ENCODE measurements around the gene TMIGD3. TPM values are rescaled to one million over a fixed set of nuclear protein-coding genes. Genes with fewer than 3 reads are reported as not detected.

TMIGD3 gene
- total and polyA plus RNA-seq, 5 donors, result 0.82 to 9.5 (median 2.8) TPM

- intact Hi-C loops (cut with DNase I), result no loop called here
- H3K27me3 ChIP-seq (ENCODE audit: control insufficient read depth, insufficient read depth), result no peaks in the 10 kb centered on the region
- no peak overlapping the region for H3K4me3 ChIP-seq (ENCODE audit: low read length)
- 91% methylated on average over 3 of the region's 3 CpGs for WGBS
- no peak overlapping the region for H3K27ac ChIP-seq (ENCODE audit: low read length)
- no peaks in the 10 kb centered on the region for H3K9me3 ChIP-seq (ENCODE audit: control insufficient read depth, low read length)
- DNase-seq (no peak), ATAC-seq (no peak)
- peaks cover 12% of the 10 kb centered on the region for H3K4me1 ChIP-seq (ENCODE audit: control insufficient read depth, insufficient read depth, low read length)
These were observed 16.6 kb upstream of the TMIGD3 start for GRCh38 chr1:111520053-111520452.

GRCh38 chr1:111517469-111518225 lies 14.2 kb upstream of the TMIGD3 start:
- no peak for DNase-seq
- Histone ChIP-seq H3K4me3 (ENCODE audit: low read length) (no peak overlapping the region), H3K27me3 (ENCODE audit: control insufficient read depth, insufficient read depth) (no peaks in the 10 kb centered on the region), H3K27ac (ENCODE audit: low read length) (no peak overlapping the region), H3K4me1 (ENCODE audit: control insufficient read depth, insufficient read depth, low read length) (peaks cover 21% of the 10 kb centered on the region), H3K9me3 (ENCODE audit: control insufficient read depth, low read length) (no peaks in the 10 kb centered on the region)
- intact Hi-C loops (cut with DNase I), result loop anchor here in 2 of 4 donors (5.0 to 10.0 kb wide), 3 partner anchors 75 to 107 kb away; partner anchors contain the start of gene RAP1A (in 1 of the 2)
- ATAC-seq, result no peak
- 98% methylated on average over 1 of the region's 1 CpG for WGBS

- intact Hi-C loops (cut with DNase I), result loop anchor here in 2 of 4 donors (5.0 to 10.0 kb wide), 3 partner anchors 76 to 109 kb away; partner anchors contain the start of gene RAP1A (in 1 of the 2)
- DNase-seq (peak; percentile 83 to 91 (median 86)), ATAC-seq (peak; percentile 80 to 87)
- H3K4me1 ChIP-seq (ENCODE audit: control insufficient read depth, insufficient read depth, low read length), result peaks cover 21% of the 10 kb centered on the region
- no peaks in the 10 kb centered on the region for H3K27me3 ChIP-seq (ENCODE audit: control insufficient read depth, insufficient read depth)
- peak overlapping the region; percentile 55 for H3K27ac ChIP-seq (ENCODE audit: low read length)
- H3K9me3 ChIP-seq (ENCODE audit: control insufficient read depth, low read length), result no peaks in the 10 kb centered on the region
- H3K4me3 ChIP-seq (ENCODE audit: low read length), result peak overlapping the region; percentile 3
- WGBS, result 3% methylated on average over 13 of the region's 13 CpGs
These were observed 12.6 kb upstream of the TMIGD3 start for GRCh38 chr1:111516005-111516535.

- DNase-seq (peak; percentile 88 to 93 (median 92)), ATAC-seq (peak; percentile 82 to 90)
- Histone ChIP-seq H3K9me3 (ENCODE audit: control insufficient read depth, low read length) (no peaks in the 10 kb centered on the region), H3K27me3 (ENCODE audit: control insufficient read depth, insufficient read depth) (no peaks in the 10 kb centered on the region), H3K4me1 (ENCODE audit: control insufficient read depth, insufficient read depth, low read length) (peaks cover 21% of the 10 kb centered on the region), H3K4me3 (ENCODE audit: low read length) (peak overlapping the region; percentile 3), H3K27ac (ENCODE audit: low read length) (peak overlapping the region; percentile 55)
- WGBS, result 4% methylated on average over 40 of the region's 40 CpGs
- intact Hi-C loops (cut with DNase I), result loop anchor here in 2 of 4 donors (5.0 to 10.0 kb wide), 3 partner anchors 77 to 109 kb away; partner anchors contain the start of gene RAP1A (in 1 of the 2)
These were observed 12.0 kb upstream of the TMIGD3 start for GRCh38 chr1:111515291-111516004.

- no peak overlapping the region for H3K27ac ChIP-seq (ENCODE audit: low read length)
These were observed 10.1 kb upstream of the TMIGD3 start for GRCh38 chr1:111513410-111514020.

GRCh38 chr1:111512931-111513330 lies 9.5 kb upstream of the TMIGD3 start:
- DNase-seq (no peak), ATAC-seq (no peak)
- Histone ChIP-seq H3K4me3 (ENCODE audit: low read length) (no peak overlapping the region), H3K27ac (ENCODE audit: low read length) (no peak overlapping the region), H3K27me3 (ENCODE audit: control insufficient read depth, insufficient read depth) (no peaks in the 10 kb centered on the region), H3K4me1 (ENCODE audit: control insufficient read depth, insufficient read depth, low read length) (peaks cover 31% of the 10 kb centered on the region), H3K9me3 (ENCODE audit: control insufficient read depth, low read length) (no peaks in the 10 kb centered on the region)
- intact Hi-C loops (cut with DNase I), result loop anchor here in 1 of 4 donors (5.0 to 10.0 kb wide), 2 partner anchors 112 to 144 kb away; no protein-coding TSS in a partner anchor
- 88% methylated on average over 3 of the region's 3 CpGs for WGBS

More at GRCh38 chr1:111513410-111514020, 10.1 kb upstream of the TMIGD3 start:
- H3K4me1 ChIP-seq (ENCODE audit: control insufficient read depth, insufficient read depth, low read length), result peaks cover 31% of the 10 kb centered on the region
- ATAC-seq (peak in 1 of 2 donors; percentile 14), DNase-seq (peak; percentile 49 to 59 (median 54))
- WGBS, result 47% methylated on average over 8 of the region's 8 CpGs
- no peaks in the 10 kb centered on the region for H3K27me3 ChIP-seq (ENCODE audit: control insufficient read depth, insufficient read depth)
- intact Hi-C loops (cut with DNase I), result loop anchor here in 1 of 4 donors (5.0 to 10.0 kb wide), 2 partner anchors 111 to 144 kb away; no protein-coding TSS in a partner anchor
- no peaks in the 10 kb centered on the region for H3K9me3 ChIP-seq (ENCODE audit: control insufficient read depth, low read length)
- no peak overlapping the region for H3K4me3 ChIP-seq (ENCODE audit: low read length)

GRCh38 chr1:111512132-111512889 lies 8.9 kb upstream of the TMIGD3 start:
- H3K27me3 ChIP-seq (ENCODE audit: control insufficient read depth, insufficient read depth), result no peaks in the 10 kb centered on the region
- H3K27ac ChIP-seq (ENCODE audit: low read length), result no peak overlapping the region
- no peak overlapping the region for H3K4me3 ChIP-seq (ENCODE audit: low read length)
- no peak for ATAC-seq
- H3K4me1 ChIP-seq (ENCODE audit: control insufficient read depth, insufficient read depth, low read length), result peaks cover 31% of the 10 kb centered on the region
- no peaks in the 10 kb centered on the region for H3K9me3 ChIP-seq (ENCODE audit: control insufficient read depth, low read length)
- 78% methylated on average over 5 of the region's 5 CpGs for WGBS
- DNase-seq, result peak in 2 of 3 donors; percentile 49 to 60
- intact Hi-C loops (cut with DNase I), result loop anchor here in 1 of 4 donors (5.0 to 10.0 kb wide), 2 partner anchors 112 to 145 kb away; no protein-coding TSS in a partner anchor

GRCh38 chr1:111511370-111511769 lies 7.9 kb upstream of the TMIGD3 start:
- no peak overlapping the region for H3K27ac ChIP-seq (ENCODE audit: low read length)
- DNase-seq, result no peak
- ATAC-seq, result no peak
- intact Hi-C loops (cut with DNase I), result loop anchor here in 1 of 4 donors (5.0 to 10.0 kb wide), 2 partner anchors 113 to 146 kb away; no protein-coding TSS in a partner anchor
- no peaks in the 10 kb centered on the region for H3K27me3 ChIP-seq (ENCODE audit: control insufficient read depth, insufficient read depth)
- H3K4me3 ChIP-seq (ENCODE audit: low read length), result no peak overlapping the region
- no peaks in the 10 kb centered on the region for H3K9me3 ChIP-seq (ENCODE audit: control insufficient read depth, low read length)
- 90% methylated on average over 3 of the region's 3 CpGs for WGBS
- peaks cover 25% of the 10 kb centered on the region for H3K4me1 ChIP-seq (ENCODE audit: control insufficient read depth, insufficient read depth, low read length)

GRCh38 chr1:111509997-111510375 lies 6.6 kb upstream of the TMIGD3 start:
- intact Hi-C loops (cut with DNase I), result loop anchor here (2.0 to 10.0 kb wide), 3 partner anchors 115 to 147 kb away; no protein-coding TSS in a partner anchor
- no peaks in the 10 kb centered on the region for H3K9me3 ChIP-seq (ENCODE audit: control insufficient read depth, low read length)
- peak; percentile 56 to 85 (median 78) for DNase-seq
- peak; percentile 42 to 43 for ATAC-seq
- no peaks in the 10 kb centered on the region for H3K27me3 ChIP-seq (ENCODE audit: control insufficient read depth, insufficient read depth)
- WGBS, result 11% methylated on average over 3 of the region's 3 CpGs
- peaks cover 19% of the 10 kb centered on the region for H3K4me1 ChIP-seq (ENCODE audit: control insufficient read depth, insufficient read depth, low read length)
- no peak overlapping the region for H3K27ac ChIP-seq (ENCODE audit: low read length)
- H3K4me3 ChIP-seq (ENCODE audit: low read length), result no peak overlapping the region
